Sigmoid colon (tissue), 4 donors: ENCODE measurements around the gene ERRFI1.
"Not testable (repeated sequence)": the region's sequence is repeated elsewhere in the genome, so short reads cannot be mapped to it uniquely, and the experiment has no call there.

Experiments used
- EP300 ChIP-seq, 4 donors: sonication (generic); formaldehyde crosslinking; IDR thresholded peaks; one replicate each; pipeline ENCODE4 v1.6.1; 2017; ENCODE audit warnings: antibody characterized with exemption in 4 of 4
- POLR2A ChIP-seq, 2 donors: fragments of 450-650 bp; IDR thresholded peaks; one replicate each; pipeline ENCODE4 v1.6.1; 2016; ENCODE audit warnings: antibody characterized with exemption in 2 of 2, mild to moderate bottlenecking in 2 of 2, moderate library complexity in 2 of 2
- POLR2AphosphoS5 ChIP-seq, 4 donors: sonication (generic); formaldehyde crosslinking; IDR thresholded peaks; one replicate each; pipeline ENCODE4 v1.6.1; 2017; ENCODE audit warnings: antibody characterized with exemption in 4 of 4
- TF ChIP-seq, protein P1 (sequence below), 4 experiments: fragments of 450-650 bp in 3 of 4; fragments of 200-600 bp in 1 of 4; IDR thresholded peaks; one replicate each; pipeline ENCODE4 v1.5.1; 2016 to 2019; ENCODE audit warnings: antibody characterized with exemption in 4 of 4, mild to moderate bottlenecking in 3 of 4, moderate library complexity in 2 of 4

DNA sequence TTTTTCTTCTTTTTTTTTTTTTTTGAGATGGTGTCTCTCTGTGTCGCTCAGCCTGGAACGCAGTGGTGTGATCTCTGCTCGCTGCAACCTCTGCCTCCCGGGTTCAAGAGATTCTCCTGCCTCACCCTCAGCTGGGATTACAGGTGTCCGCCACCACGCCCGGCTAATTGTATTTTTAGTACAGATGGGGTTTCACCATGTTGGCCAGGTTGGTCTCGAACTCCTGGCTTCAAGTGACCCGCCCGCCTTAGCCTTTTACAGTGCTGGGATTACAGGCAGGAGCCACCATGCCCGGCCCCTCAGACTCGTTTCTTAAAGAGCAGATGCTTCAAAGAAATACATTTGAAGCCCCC, 62.8 kb downstream of the ERRFI1 start:
- TF ChIP-seq EP300, POLR2A, POLR2AphosphoS5 (IDR thresholded peaks at IDR 0.05): not testable (repeated sequence)
- TF ChIP-seq, protein P1, sequence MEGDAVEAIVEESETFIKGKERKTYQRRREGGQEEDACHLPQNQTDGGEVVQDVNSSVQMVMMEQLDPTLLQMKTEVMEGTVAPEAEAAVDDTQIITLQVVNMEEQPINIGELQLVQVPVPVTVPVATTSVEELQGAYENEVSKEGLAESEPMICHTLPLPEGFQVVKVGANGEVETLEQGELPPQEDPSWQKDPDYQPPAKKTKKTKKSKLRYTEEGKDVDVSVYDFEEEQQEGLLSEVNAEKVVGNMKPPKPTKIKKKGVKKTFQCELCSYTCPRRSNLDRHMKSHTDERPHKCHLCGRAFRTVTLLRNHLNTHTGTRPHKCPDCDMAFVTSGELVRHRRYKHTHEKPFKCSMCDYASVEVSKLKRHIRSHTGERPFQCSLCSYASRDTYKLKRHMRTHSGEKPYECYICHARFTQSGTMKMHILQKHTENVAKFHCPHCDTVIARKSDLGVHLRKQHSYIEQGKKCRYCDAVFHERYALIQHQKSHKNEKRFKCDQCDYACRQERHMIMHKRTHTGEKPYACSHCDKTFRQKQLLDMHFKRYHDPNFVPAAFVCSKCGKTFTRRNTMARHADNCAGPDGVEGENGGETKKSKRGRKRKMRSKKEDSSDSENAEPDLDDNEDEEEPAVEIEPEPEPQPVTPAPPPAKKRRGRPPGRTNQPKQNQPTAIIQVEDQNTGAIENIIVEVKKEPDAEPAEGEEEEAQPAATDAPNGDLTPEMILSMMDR (IDR thresholded peaks at IDR 0.05), result not testable (repeated sequence)
